GM21360 (cell line): Measurements from ENCODE around the gene TBXT.
A peak's percentile ranks its signal among the peaks of the same experiment; 100 is the strongest.
"Not testable (repeated sequence)": the region's sequence is repeated elsewhere in the genome, so short reads cannot be mapped to it uniquely, and the experiment has no call there.

Experiments
- ATAC-seq: cut with Tn5 transposase; IDR thresholded peaks from one replicate; pipeline ENCODE4 v1.9.1; 2021; ENCODE audit warnings: mild to moderate bottlenecking, moderate library complexity; ENCODE audit not compliant: unreplicated experiment

TBXT gene

GRCh38 chr6:166167801-166168615, at the start of gene TBXT:
TBXT (minus strand) TSS chr6:166167851; CDS start chr6:166167591, 260 bp downstream.
- ATAC-seq: peak; percentile 35

- ATAC-seq: no peak
These were observed 39.6 kb upstream of the TBXT start for GRCh38 chr6:166207284-166207561.

- no peak for ATAC-seq
These were observed 39.0 kb upstream of the TBXT start for GRCh38 chr6:166206510-166207283.

- no peak for ATAC-seq
These were observed 38.4 kb upstream of the TBXT start for GRCh38 chr6:166206066-166206465.

- ATAC-seq: no peak
These were observed 37.4 kb upstream of the TBXT start for GRCh38 chr6:166204852-166205650.

- ATAC-seq: no peak
These were observed 36.1 kb upstream of the TBXT start for GRCh38 chr6:166203641-166204222.

- no peak for ATAC-seq
These were observed 35.5 kb upstream of the TBXT start for GRCh38 chr6:166203003-166203640.

- peak; percentile 81 for ATAC-seq
These were observed 34.7 kb upstream of the TBXT start for GRCh38 chr6:166202321-166202733.

GRCh38 chr6:166201878-166202277, 34.2 kb upstream of the TBXT start:
- ATAC-seq: peak; percentile 21

GRCh38 chr6:166197361-166197760, 29.7 kb upstream of the TBXT start:
- ATAC-seq: no peak

GRCh38 chr6:166195860-166196238, 28.2 kb upstream of the TBXT start:
- ATAC-seq: no peak

- ATAC-seq: no peak
These were observed 27.5 kb upstream of the TBXT start for GRCh38 chr6:166194914-166195859.

GRCh38 chr6:166192557-166192956, 24.9 kb upstream of the TBXT start:
- no peak for ATAC-seq

- no peak for ATAC-seq
These were observed 24.5 kb upstream of the TBXT start for GRCh38 chr6:166192136-166192535.

GRCh38 chr6:166179704-166180103, 12.1 kb upstream of the TBXT start:
- ATAC-seq: peak; percentile 57

- no peak for ATAC-seq
These were observed 8.5 kb upstream of the TBXT start for GRCh38 chr6:166176106-166176505.

- not testable (repeated sequence) for ATAC-seq
These were observed 7.4 kb upstream of the TBXT start for GRCh38 chr6:166175093-166175492.

- no peak for ATAC-seq
These were observed 6.4 kb upstream of the TBXT start for GRCh38 chr6:166174031-166174430.

GRCh38 chr6:166173281-166173951, 5.8 kb upstream of the TBXT start:
- no peak for ATAC-seq
